Islet of Langerhans (tissue), 1 donor: ENCODE measurements around the gene VAMP8.
A peak's percentile ranks its signal among the peaks of the same experiment; 100 is the strongest.
"Not testable (repeated sequence)": the region's sequence is repeated elsewhere in the genome, so short reads cannot be mapped to it uniquely, and the experiment has no call there.

ENCODE experiments used
- FAIRE-seq: peaks from one replicate; lab custom pipeline; 2011; peaks lifted over from hg19 to GRCh38; lab: Jason Lieb, UNC

Gene VAMP8

GRCh38 chr2:85547089-85547858 lies 30.1 kb upstream of the VAMP8 start:
- no peak for FAIRE-seq

DNA sequence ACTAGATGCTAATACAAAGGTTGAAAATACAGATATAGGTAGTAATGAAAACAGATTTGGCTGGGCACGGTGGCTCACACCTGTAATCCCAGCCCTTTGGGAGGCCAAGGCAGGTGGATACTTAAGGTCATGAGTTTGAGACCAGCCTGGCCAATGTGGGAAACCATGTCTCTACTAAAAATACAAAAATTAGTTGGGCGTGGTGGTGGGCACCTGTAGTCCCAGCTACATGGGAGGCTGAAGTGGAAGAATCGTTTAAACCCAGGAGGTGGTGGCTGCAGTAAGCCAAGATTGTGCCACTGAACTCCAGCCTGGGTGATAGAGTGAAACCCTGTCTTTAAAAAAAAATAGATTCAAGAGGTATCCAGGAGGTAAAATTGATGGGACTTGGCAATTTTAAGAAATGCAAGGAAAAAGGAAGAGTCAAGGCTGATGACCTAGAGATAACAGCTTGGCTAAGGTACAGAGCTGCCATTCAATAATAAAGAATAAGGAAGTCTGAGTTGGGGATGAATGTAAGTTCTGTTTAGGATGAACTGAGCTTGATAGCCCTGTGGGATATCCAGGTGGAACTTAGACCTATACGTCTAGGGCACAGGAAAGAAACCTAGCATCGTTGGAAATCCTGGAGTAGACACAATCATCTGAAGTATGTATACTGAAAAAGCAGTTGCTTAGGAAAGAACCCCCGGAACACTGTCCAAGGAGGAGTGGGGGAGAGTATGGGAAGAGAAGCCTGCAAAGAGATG lies 29.4 kb upstream of the VAMP8 start:
- FAIRE-seq = no peak

- FAIRE-seq = no peak
Observed at GRCh38 chr2:85548608-85548900, 28.8 kb upstream of the VAMP8 start.

GRCh38 chr2:85549095-85549494 lies 28.3 kb upstream of the VAMP8 start:
- no peak for FAIRE-seq

- FAIRE-seq = no peak
Observed at GRCh38 chr2:85549826-85550225, 27.6 kb upstream of the VAMP8 start.

GRCh38 chr2:85550486-85550885 lies 26.9 kb upstream of the VAMP8 start:
- no peak for FAIRE-seq

DNA sequence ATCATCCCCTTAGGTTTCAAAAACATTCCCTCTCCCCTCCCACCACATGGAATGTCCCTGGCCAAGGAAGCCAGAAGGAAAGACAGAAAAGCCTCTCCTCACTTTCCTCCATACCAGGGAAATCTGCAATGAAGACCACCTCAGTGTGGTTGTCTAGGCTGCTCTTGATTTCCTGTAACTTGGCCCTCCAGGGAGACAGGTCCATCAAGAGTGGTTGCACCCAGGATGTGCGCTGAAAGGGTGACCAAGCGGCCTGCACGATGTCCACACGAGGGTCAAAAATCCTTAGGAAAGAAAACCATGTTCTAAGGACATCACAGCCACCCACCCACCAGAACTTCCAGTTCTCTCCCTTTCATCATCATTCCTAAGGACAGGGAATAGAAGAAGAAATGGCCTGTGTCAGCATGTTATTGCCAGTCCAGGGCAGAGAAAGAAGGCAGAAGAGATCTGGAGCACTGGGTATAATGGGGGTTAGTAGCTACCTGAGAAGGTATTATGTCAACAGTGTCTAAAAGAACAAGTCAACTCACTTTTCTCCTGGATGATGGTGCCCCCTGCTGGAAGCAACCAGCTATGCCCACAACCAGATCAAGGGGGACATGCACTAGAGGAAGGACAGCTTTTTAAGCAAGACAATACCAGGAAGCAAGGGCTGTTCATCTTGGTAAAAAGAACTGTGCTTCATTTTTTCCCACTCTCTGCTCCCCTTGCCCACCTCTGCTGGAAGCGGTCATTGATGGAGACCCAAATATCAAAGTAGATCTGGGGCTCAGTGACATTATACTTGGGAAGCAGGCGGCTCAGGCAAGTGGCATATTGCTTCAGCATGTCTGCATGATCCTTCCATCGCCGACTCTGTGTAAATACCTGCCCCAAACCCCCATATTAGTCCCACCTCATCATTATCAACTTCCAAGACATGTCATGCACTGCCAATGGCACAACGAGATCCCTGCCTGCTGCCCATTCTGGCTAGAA lies 25.4 kb upstream of the VAMP8 start:
- FAIRE-seq = peak; percentile 81

- FAIRE-seq = no peak
Observed at GRCh38 chr2:85553184-85553583, 24.2 kb upstream of the VAMP8 start.

DNA sequence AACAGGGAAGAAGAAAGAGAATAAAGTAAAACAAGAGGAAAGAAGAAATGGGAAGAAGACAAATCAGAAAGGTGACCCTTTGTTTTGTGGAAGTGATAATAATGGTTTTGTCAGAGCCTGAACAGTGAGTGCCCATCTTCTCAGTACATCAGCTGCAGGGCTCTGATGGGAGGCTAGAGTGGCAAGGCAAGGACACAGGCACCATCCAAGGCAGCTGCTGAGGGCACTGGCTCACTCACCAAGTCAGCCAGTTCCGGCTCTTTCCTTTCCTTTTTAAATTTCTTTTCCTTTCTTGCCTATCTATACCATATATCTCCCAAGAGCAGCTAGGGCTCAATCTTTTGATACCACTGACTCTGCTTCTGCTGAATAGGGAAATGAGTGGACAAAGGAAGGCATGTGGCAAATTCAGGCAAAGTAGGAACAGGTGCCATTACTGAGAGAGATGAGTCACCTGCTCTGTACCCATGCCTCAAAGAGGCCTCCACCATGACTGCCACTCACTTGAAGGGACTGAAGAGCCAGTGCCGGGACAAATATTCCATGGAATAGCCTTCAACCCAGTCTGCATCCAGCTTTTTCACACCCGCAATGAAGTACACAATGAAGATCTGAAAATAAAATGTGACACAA lies 22.3 kb upstream of the VAMP8 start:
- FAIRE-seq = no peak

DNA sequence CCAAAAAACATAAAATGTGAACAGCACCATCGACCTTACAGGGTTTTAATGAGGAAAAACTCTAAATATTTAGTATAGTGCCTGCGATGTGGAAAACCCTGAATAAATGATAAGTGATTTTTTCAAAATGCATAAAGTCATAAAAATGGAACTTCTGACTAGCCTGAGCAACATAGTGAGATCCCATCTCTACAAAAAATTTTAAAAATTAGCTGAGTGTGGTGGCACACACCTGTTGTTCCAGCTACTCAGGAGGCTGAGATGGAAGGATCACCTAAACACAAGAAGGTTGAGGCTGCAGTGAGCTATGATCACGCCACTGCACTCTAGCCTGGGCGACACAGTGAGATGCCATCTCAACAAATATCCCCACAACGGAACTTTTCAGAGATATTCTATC lies 20.3 kb upstream of the VAMP8 start:
- no peak for FAIRE-seq

- FAIRE-seq = no peak
Observed at GRCh38 chr2:85558160-85558559, 19.2 kb upstream of the VAMP8 start.

GRCh38 chr2:85560403-85560726 lies 17.0 kb upstream of the VAMP8 start:
- not testable (repeated sequence) for FAIRE-seq

DNA sequence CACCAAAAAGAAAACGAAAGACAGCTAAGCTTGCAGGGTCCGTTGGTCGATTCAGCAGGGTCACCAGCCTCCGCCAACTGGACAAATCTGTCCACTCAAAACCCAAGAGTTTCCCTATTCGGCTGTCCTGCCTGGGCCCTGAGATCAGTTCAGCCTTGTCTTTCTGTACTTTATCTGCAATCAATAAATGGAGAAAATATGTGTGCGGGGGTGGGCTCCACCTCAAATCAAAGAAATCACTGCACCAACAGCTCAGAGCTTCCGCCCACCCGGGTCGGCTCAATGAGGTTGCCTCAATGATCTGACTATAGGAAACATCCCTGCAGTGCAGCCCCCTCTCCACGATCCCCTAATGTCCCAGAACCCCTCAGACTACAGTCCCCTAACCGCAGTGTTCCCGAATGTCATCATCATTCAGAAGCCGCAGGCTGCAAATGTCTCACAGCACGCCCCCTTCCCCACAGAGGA lies 16.5 kb upstream of the VAMP8 start:
- no peak for FAIRE-seq

DNA sequence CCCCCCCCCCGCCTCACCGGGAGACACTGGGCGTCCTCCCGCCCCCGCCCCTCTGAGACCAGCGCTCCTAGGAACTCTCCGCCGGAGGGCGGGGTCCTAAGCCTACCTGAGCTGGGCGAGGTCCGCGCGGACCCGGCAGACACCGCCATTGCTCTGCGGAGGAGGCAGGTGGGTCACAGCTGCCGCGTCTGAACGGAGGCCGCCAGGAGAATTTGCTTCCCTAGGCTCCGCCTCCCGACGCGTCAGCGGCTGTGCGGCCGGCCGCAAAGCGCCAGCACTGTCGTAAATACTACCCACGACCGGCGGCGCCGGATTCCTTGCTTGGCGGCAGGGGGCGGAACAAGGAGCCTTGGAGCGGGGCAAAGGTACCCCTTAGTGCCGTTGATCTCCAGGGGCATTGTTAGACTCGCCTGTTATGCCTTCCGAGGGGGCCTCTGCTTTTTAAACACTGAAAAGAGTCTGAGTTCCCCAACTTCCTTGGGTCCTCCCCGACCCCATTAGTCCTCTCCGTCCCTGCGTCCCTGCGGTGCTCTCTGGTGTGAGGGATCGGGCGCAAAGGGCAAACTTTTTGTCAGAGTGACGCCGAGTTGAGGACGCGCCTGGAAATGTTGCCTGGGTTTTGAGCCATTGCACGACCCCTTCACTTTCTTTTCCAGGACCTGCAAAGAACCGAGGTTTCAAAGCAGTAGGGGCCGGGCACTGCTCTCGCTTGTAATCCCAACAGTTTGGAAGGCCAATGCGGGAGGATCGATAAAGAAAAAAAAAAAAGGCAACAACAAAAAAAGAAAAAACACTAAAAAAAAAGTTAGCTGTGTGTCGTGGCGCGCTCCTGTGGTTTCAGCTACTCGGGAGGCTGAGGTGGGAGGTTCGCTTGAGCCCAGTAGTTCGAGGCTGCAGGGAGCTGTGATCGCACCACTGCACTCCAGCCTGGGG lies 15.8 kb upstream of the VAMP8 start, which contains the start of gene GGCX:
GGCX (minus strand) TSS at position 214 of the 933 bp plus-strand sequence; CDS start at position 149, 65 bp downstream.
- no peak for FAIRE-seq

- no peak for FAIRE-seq
Observed at GRCh38 chr2:85564144-85564563, 13.2 kb upstream of the VAMP8 start.

- no peak for FAIRE-seq
Observed at GRCh38 chr2:85566265-85566664, 11.1 kb upstream of the VAMP8 start.

DNA sequence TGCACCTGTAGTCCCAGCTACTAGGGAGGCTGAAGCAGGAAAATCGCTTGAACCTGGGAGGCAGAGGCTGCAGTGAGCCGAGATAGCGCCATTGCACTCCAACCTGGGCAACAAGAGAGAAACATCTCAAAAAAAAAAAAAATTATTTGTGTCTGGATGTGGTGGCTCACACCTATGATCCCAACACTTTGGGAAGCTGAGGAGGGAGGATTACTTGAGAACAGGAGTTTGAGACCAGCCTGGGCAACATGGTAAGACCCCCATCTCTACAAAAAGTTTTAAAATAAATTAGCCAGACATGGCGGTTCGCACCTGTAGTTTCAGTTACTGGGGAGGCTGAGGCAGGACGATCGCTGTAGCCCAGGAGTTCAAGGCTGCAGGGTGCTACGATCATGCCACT lies 1.6 kb upstream of the VAMP8 start:
- no peak for FAIRE-seq

GRCh38 chr2:85577063-85577385 lies 362 bp upstream of the VAMP8 start:
- no peak for FAIRE-seq

DNA sequence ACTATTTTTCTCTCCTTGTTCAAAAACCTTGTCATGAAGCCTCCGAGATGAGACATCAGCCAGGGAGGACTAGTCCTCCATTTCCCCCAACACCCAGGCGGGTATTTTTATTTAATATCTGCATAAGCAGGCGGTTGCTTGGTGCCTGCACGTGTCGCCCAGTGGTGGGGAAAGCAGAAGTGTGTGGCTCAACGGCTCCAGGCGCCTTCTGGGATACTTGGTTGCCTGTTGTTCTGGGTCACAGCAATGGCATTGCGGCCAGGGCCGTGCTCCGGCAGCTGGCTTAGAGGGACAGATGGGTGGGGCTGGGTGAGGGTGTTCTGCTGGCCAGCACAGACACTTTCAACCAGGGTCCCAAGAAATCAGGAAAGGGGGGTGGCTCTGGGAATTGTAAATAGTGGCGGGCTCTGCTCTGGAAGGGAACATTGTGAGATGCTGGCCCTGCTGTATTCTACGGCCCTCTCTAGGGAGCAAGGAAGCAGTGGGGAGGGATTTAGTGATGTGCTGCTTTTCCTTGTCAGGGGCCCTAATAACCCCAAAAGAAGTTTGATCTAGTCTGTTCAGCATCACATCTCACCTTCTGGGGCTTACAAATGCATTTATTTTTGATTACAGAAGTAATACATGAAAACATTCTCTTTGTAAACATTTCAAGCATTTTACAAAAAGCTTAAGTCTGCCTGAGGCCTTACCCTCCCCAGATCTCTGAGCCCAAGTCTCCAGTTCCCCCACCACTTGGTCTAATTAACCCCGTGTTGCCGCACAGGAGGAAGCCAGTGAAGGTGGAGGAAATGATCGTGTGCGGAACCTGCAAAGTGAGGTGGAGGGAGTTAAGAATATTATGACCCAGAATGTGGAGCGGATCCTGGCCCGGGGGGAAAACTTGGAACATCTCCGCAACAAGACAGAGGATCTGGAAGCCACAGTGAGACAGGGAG lies 1.1 kb downstream of the VAMP8 start:
- FAIRE-seq = no peak
